GM21360 (cell line): ENCODE measurements around the gene CEP20.
A peak's percentile ranks its signal among the peaks of the same experiment; 100 is the strongest.
"Not testable (repeated sequence)": the region's sequence is repeated elsewhere in the genome, so short reads cannot be mapped to it uniquely, and the experiment has no call there.

Experiments
- ATAC-seq: cut with Tn5 transposase; IDR thresholded peaks from one replicate; pipeline ENCODE4 v1.9.1; 2021; ENCODE audit warnings: mild to moderate bottlenecking, moderate library complexity; ENCODE audit not compliant: unreplicated experiment

The CEP20 gene

GRCh38 chr16:15888072-15888976 is at the start of gene CEP20:
CEP20 (minus strand) TSS chr16:15888603; CDS start chr16:15888585, 18 bp downstream.
- peak; percentile 94 for ATAC-seq

- not testable (repeated sequence) for ATAC-seq
These were observed 48.4 kb upstream of the CEP20 start for GRCh38 chr16:15936809-15937208.

- ATAC-seq = no peak
These were observed 46.6 kb upstream of the CEP20 start for GRCh38 chr16:15934991-15935390.

- no peak for ATAC-seq
These were observed 45.4 kb upstream of the CEP20 start for GRCh38 chr16:15933781-15934180.

- no peak for ATAC-seq
These were observed 44.5 kb upstream of the CEP20 start for GRCh38 chr16:15932939-15933338.

- ATAC-seq = no peak
These were observed 40.1 kb upstream of the CEP20 start for GRCh38 chr16:15928261-15929104.

GRCh38 chr16:15925631-15926030 is 37.2 kb upstream of the CEP20 start:
- no peak for ATAC-seq

GRCh38 chr16:15924996-15925395 is 36.6 kb upstream of the CEP20 start:
- no peak for ATAC-seq

- no peak for ATAC-seq
These were observed 30.9 kb upstream of the CEP20 start for GRCh38 chr16:15919331-15919730.

- not testable (repeated sequence) for ATAC-seq
These were observed 29.9 kb upstream of the CEP20 start for GRCh38 chr16:15918314-15918713.

- no peak for ATAC-seq
These were observed 27.9 kb upstream of the CEP20 start for GRCh38 chr16:15916323-15916722.

- ATAC-seq = no peak
These were observed 27.2 kb upstream of the CEP20 start for GRCh38 chr16:15915555-15916081.

GRCh38 chr16:15913046-15913698 is 24.8 kb upstream of the CEP20 start:
- ATAC-seq = no peak

- ATAC-seq = no peak
These were observed 22.8 kb upstream of the CEP20 start for GRCh38 chr16:15911198-15911597.

GRCh38 chr16:15907863-15908478 is 19.6 kb upstream of the CEP20 start:
- ATAC-seq = peak; percentile 88

- no peak for ATAC-seq
These were observed 18.0 kb upstream of the CEP20 start for GRCh38 chr16:15906439-15906838.

- no peak for ATAC-seq
These were observed 15.6 kb upstream of the CEP20 start for GRCh38 chr16:15903960-15904359.

GRCh38 chr16:15900901-15901500 is 12.6 kb upstream of the CEP20 start:
- no peak for ATAC-seq

- no peak for ATAC-seq
These were observed 12.0 kb upstream of the CEP20 start for GRCh38 chr16:15900357-15900756.

- no peak for ATAC-seq
These were observed 11.2 kb upstream of the CEP20 start for GRCh38 chr16:15899538-15900100.
